DND-41 (cell line): ENCODE results near the gene EYA2.
A peak's percentile ranks its signal among the peaks of the same experiment; 100 is the strongest.

Experiments used
- ATAC-seq: fragments of 200-7000 bp; cut with Tn5 transposase; 3 replicates; pipeline ENCODE4 v1.9.1; 2021; ENCODE audit warnings: low read depth; ENCODE audit not compliant: insufficient read depth
- DNase-seq: peaks from one replicate; pipeline ENCODE4 v3.0.0-alpha.2; 2020
- H2AFZ ChIP-seq: 2 replicates; pipeline ENCODE4 v1.6.0; 2012; ENCODE audit warnings: low read depth, low read length
- H3K27ac ChIP-seq: 2 replicates; pipeline ENCODE4 v1.5.1; 2012; ENCODE audit warnings: low read length, inconsistent platforms
- H3K27me3 ChIP-seq: fragments of 200-600 bp; sonication (generic); 2 replicates; pipeline ENCODE4 v1.6.0; 2012; ENCODE audit warnings: low read length, mild to moderate bottlenecking, inconsistent platforms; ENCODE audit not compliant: insufficient read depth, poor library complexity
- H3K36me3 ChIP-seq: 2 replicates; pipeline ENCODE4 v1.5.1; 2012; ENCODE audit warnings: low read length, inconsistent platforms; ENCODE audit not compliant: insufficient read depth
- H3K4me1 ChIP-seq: 2 replicates; pipeline ENCODE4 v1.5.1; 2012; ENCODE audit warnings: mild to moderate bottlenecking, low read length; ENCODE audit not compliant: insufficient read depth
- H3K4me2 ChIP-seq: 2 replicates; pipeline ENCODE4 v1.6.0; 2012; ENCODE audit warnings: mild to moderate bottlenecking, moderate library complexity, low read length, inconsistent platforms; ENCODE audit not compliant: insufficient read depth
- H3K4me3 ChIP-seq, 2 experiments: fragments of 200-600 bp in 1 of 2; shearing (Covaris generic) in 1 of 2; 2 replicates each; pipeline ENCODE4 v1.5.1; 2012 to 2016; ENCODE audit warnings: inconsistent platforms in 2 of 2, low read length in 2 of 2, mild to moderate bottlenecking in 2 of 2, low read depth in 1 of 2, moderate library complexity in 1 of 2
- H3K79me2 ChIP-seq: 2 replicates; pipeline ENCODE4 v1.6.0; 2012; ENCODE audit warnings: low read length, inconsistent platforms; ENCODE audit not compliant: insufficient read depth
- H3K9ac ChIP-seq: 2 replicates; pipeline ENCODE4 v1.6.0; 2012; ENCODE audit warnings: low read depth, mild to moderate bottlenecking, inconsistent platforms, low read length, moderate library complexity
- H3K9me3 ChIP-seq: 2 replicates; pipeline ENCODE4 v1.5.1; 2012; ENCODE audit warnings: low read length, moderate library complexity, mild to moderate bottlenecking, inconsistent platforms; ENCODE audit not compliant: insufficient read depth, severe bottlenecking
- H4K20me1 ChIP-seq: 2 replicates; pipeline ENCODE4 v1.6.0; 2012; ENCODE audit warnings: low read length; ENCODE audit not compliant: insufficient read depth
- CTCF ChIP-seq: IDR thresholded peaks from 2 replicates; pipeline ENCODE4 v1.5.1; 2012; ENCODE audit warnings: borderline replicate concordance, low read length, moderate library complexity, mild to moderate bottlenecking; ENCODE audit not compliant: poor library complexity, severe bottlenecking; ENCODE audit errors: extremely low read depth
- EZH2 ChIP-seq: IDR thresholded peaks from 3 replicates; pipeline ENCODE4 v1.6.1; 2012; ENCODE audit warnings: borderline replicate concordance, low read depth, mild to moderate bottlenecking, moderate library complexity, low read length, inconsistent platforms; ENCODE audit not compliant: severe bottlenecking

Gene EYA2

GRCh38 chr20:46985671-46986070, 91.0 kb downstream of the EYA2 start:
- Histone ChIP-seq H3K4me3 (no peak overlapping the region), H3K4me1 (peaks cover 6% of the 10 kb centered on the region; the same call in 1 of the 2 replicates), H3K9ac (no peak overlapping the region), H3K4me2 (no peak overlapping the region), H3K9me3 (peaks cover 7% of the 10 kb centered on the region), H4K20me1 (no peaks in the 10 kb centered on the region), H3K79me2 (no peaks in the 10 kb centered on the region), H3K27ac (no peak overlapping the region), H3K27me3 (peaks cover 3% of the 10 kb centered on the region), H3K36me3 (no peaks in the 10 kb centered on the region), H2AFZ (no peak overlapping the region)
- DNase-seq (no peak), ATAC-seq (no peak)
- no peak for TF ChIP-seq CTCF
- no peak for TF ChIP-seq EZH2

GRCh38 chr20:46987001-46987400, 92.4 kb downstream of the EYA2 start:
- no peaks in the 10 kb centered on the region for H3K79me2 ChIP-seq
- ATAC-seq (no peak), DNase-seq (no peak)

GRCh38 chr20:46990017-46990595, 95.5 kb downstream of the EYA2 start:
- Histone ChIP-seq H3K36me3 (no peaks in the 10 kb centered on the region), H3K79me2 (no peaks in the 10 kb centered on the region), H4K20me1 (no peaks in the 10 kb centered on the region), H3K27me3 (peaks cover 10% of the 10 kb centered on the region), H3K4me3 (no peak overlapping the region), H2AFZ (no peak overlapping the region), H3K27ac (no peak overlapping the region), H3K9me3 (no peaks in the 10 kb centered on the region), H3K4me2 (no peak overlapping the region), H3K4me1 (peaks cover 6% of the 10 kb centered on the region; the same call in 1 of the 2 replicates), H3K9ac (no peak overlapping the region)
- DNase-seq, result peak; percentile 52
- no peak for TF ChIP-seq CTCF
- no peak for TF ChIP-seq EZH2
- peak; percentile 72 for ATAC-seq

More at GRCh38 chr20:46987001-46987400, 92.4 kb downstream of the EYA2 start:
- H3K27ac ChIP-seq, result no peak overlapping the region
- TF ChIP-seq EZH2, result no peak
- TF ChIP-seq CTCF, result no peak
- no peak overlapping the region for H3K4me3 ChIP-seq
- H3K27me3 ChIP-seq, result no peaks in the 10 kb centered on the region
- no peak overlapping the region for H3K4me2 ChIP-seq
- H4K20me1 ChIP-seq, result no peaks in the 10 kb centered on the region
- peaks cover 6% of the 10 kb centered on the region; the same call in 1 of the 2 replicates for H3K4me1 ChIP-seq
- H3K9me3 ChIP-seq, result peaks cover 7% of the 10 kb centered on the region
- H3K9ac ChIP-seq, result no peak overlapping the region
- H2AFZ ChIP-seq, result no peak overlapping the region
- H3K36me3 ChIP-seq, result no peaks in the 10 kb centered on the region
